GM23338 (cell line): ENCODE data around the gene UST. TPM values are rescaled to one million over a fixed set of nuclear protein-coding genes. Genes with fewer than 3 reads are reported as not detected.

Source experiments
- ATAC-seq: fragments of 200-7000 bp; cut with Tn5 transposase; 3 replicates; pipeline ENCODE4 v1.9.1; 2020
- DNase-seq: peaks from one replicate; pipeline ENCODE4 v3.0.0-alpha.2; 2015; ENCODE audit warnings: low spot score
- H2AFZ ChIP-seq: fragments of 200-600 bp; sonication (generic); 2 replicates; pipeline ENCODE4 v1.8.0; 2016; ENCODE audit warnings: antibody characterized with exemption, mild to moderate bottlenecking, moderate library complexity
- H3F3A ChIP-seq: fragments of 200-600 bp; sonication (generic); replicated peaks from 2 replicates; pipeline ENCODE4 v1.8.0; 2017; ENCODE audit warnings: antibody characterized with exemption, mixed run types, low read depth
- H3K27ac ChIP-seq: fragments of 200-600 bp; sonication (generic); 2 replicates; pipeline ENCODE4 v1.6.1; 2016; ENCODE audit warnings: low read depth
- H3K27me3 ChIP-seq: fragments of 200-600 bp; sonication (generic); 2 replicates; pipeline ENCODE4 v1.8.0; 2016; ENCODE audit warnings: mild to moderate bottlenecking, mixed run types, moderate library complexity; ENCODE audit not compliant: insufficient read depth
- H3K36me3 ChIP-seq: fragments of 200-600 bp; sonication (generic); 2 replicates; pipeline ENCODE4 v1.8.0; 2016; ENCODE audit warnings: mild to moderate bottlenecking; ENCODE audit not compliant: insufficient read depth
- H3K4me1 ChIP-seq: fragments of 200-600 bp; sonication (generic); 2 replicates; pipeline ENCODE4 v1.8.0; 2016; ENCODE audit warnings: mild to moderate bottlenecking, moderate library complexity; ENCODE audit not compliant: insufficient read depth
- H3K4me2 ChIP-seq: fragments of 200-600 bp; sonication (generic); 2 replicates; pipeline ENCODE4 v1.7.1; 2017; ENCODE audit warnings: mixed run types
- H3K4me3 ChIP-seq: fragments of 200-600 bp; sonication (generic); 2 replicates; pipeline ENCODE4 v1.6.1; 2016; ENCODE audit warnings: mixed run types
- H3K79me2 ChIP-seq: fragments of 200-600 bp; sonication (generic); replicated peaks from 2 replicates; pipeline ENCODE4 v1.8.0; 2017; ENCODE audit warnings: mild to moderate bottlenecking; ENCODE audit not compliant: insufficient read depth
- H3K9me2 ChIP-seq: fragments of 200-600 bp; sonication (generic); 2 replicates; pipeline ENCODE4 v1.8.0; 2017; ENCODE audit not compliant: insufficient read depth
- H4K20me1 ChIP-seq: fragments of 200-600 bp; sonication (generic); replicated peaks from 2 replicates; pipeline ENCODE4 v1.8.0; 2017; ENCODE audit warnings: mild to moderate bottlenecking; ENCODE audit not compliant: insufficient read depth
- H3K27ac Mint-ChIP-seq: 2 replicates; pipeline ENCODE4 v1.8.0; 2020; ENCODE audit warnings: inconsistent platforms, mild to moderate bottlenecking, moderate library complexity, mixed read lengths
- H3K27me3 Mint-ChIP-seq: 3 replicates; pipeline ENCODE4 v1.8.0; 2022; ENCODE audit warnings: low read depth, mild to moderate bottlenecking, moderate library complexity, mixed read lengths, inconsistent platforms; ENCODE audit not compliant: insufficient read depth, poor library complexity
- H3K36me3 Mint-ChIP-seq: 3 replicates; pipeline ENCODE4 v1.8.0; 2021; ENCODE audit warnings: low read depth, mild to moderate bottlenecking, inconsistent platforms, moderate library complexity, mixed read lengths
- H3K4me1 Mint-ChIP-seq: 3 replicates; pipeline ENCODE4 v1.8.0; 2020; ENCODE audit warnings: mild to moderate bottlenecking, inconsistent platforms, mixed read lengths
- H3K4me3 Mint-ChIP-seq: 3 replicates; pipeline ENCODE4 v1.8.0; 2021; ENCODE audit warnings: moderate library complexity, mild to moderate bottlenecking, inconsistent platforms, mixed read lengths
- H3K9me3 Mint-ChIP-seq: 3 replicates; pipeline ENCODE4 v1.8.0; 2020; ENCODE audit warnings: moderate library complexity, mild to moderate bottlenecking, inconsistent platforms, mixed read lengths
- CREB1 ChIP-seq: fragments of 250-450 bp; sonication (Bioruptor Pico); IDR thresholded peaks from 2 replicates; pipeline ENCODE4 v1.5.0; 2020; ENCODE audit warnings: low read depth, mild to moderate bottlenecking, moderate library complexity
- CTCF ChIP-seq, 2 experiments: fragments of 200-600 bp in 1 of 2; sonication (generic) in 1 of 2; conservative IDR thresholded peaks; 2 replicates each; pipeline versions ENCODE4 v1.5.1 to v1.6.1; 2016 to 2017; ENCODE audit warnings: antibody characterized with exemption in 2 of 2, low read depth in 2 of 2, mild to moderate bottlenecking in 2 of 2, moderate library complexity in 1 of 2
- ETS1 ChIP-seq: IDR thresholded peaks from 2 replicates; pipeline ENCODE4 v1.6.1; 2016; ENCODE audit warnings: antibody characterized with exemption
- EZH2 ChIP-seq: fragments of 200-600 bp; sonication (generic); IDR thresholded peaks from one replicate; pipeline ENCODE4 v1.8.0; 2017; ENCODE audit warnings: antibody characterized with exemption, mild to moderate bottlenecking, low read depth; ENCODE audit not compliant: unreplicated experiment
- EZH2phosphoT487 ChIP-seq: fragments of 200-600 bp; sonication (generic); IDR thresholded peaks from one replicate; pipeline ENCODE4 v1.8.1; 2018; ENCODE audit warnings: antibody characterized with exemption; ENCODE audit not compliant: unreplicated experiment
- JUNB ChIP-seq: IDR thresholded peaks from one replicate; pipeline ENCODE4 v1.6.1; 2016; ENCODE audit warnings: antibody characterized with exemption; ENCODE audit not compliant: unreplicated experiment
- NANOG ChIP-seq: IDR thresholded peaks from 2 replicates; pipeline ENCODE4 v1.6.1; 2016; ENCODE audit warnings: antibody characterized with exemption, borderline replicate concordance
- POLR2AphosphoS5 ChIP-seq: IDR thresholded peaks from 2 replicates; pipeline ENCODE4 v1.6.1; 2016; ENCODE audit warnings: antibody characterized with exemption, low read depth
- REST ChIP-seq: IDR thresholded peaks from one replicate; pipeline ENCODE4 v1.6.1; 2018; ENCODE audit warnings: antibody characterized with exemption; ENCODE audit not compliant: unreplicated experiment
- STAT1 ChIP-seq: IDR thresholded peaks from one replicate; pipeline ENCODE4 v1.6.1; 2016; ENCODE audit warnings: antibody characterized with exemption; ENCODE audit not compliant: unreplicated experiment
- ZNF114 ChIP-seq: fragments of 250-450 bp; sonication (Bioruptor Pico); IDR thresholded peaks from 2 replicates; pipeline ENCODE4 v1.5.0; 2020; ENCODE audit warnings: mild to moderate bottlenecking, moderate library complexity
- ZNF331 ChIP-seq: fragments of 250-450 bp; sonication (Bioruptor Pico); IDR thresholded peaks from 2 replicates; pipeline ENCODE4 v1.5.0; 2020; ENCODE audit warnings: low read depth, mild to moderate bottlenecking, moderate library complexity
- ZNF462 ChIP-seq: fragments of 250-450 bp; sonication (Bioruptor Pico); IDR thresholded peaks from 2 replicates; pipeline ENCODE4 v1.5.0; 2020; ENCODE audit warnings: mild to moderate bottlenecking, moderate library complexity
- polyA plus RNA-seq: library from polyadenylated mRNA; unstranded; fragments of >200 nt; fragmentation: Nextera tagmentation; extraction: Ambion mirVana; gene quantifications from 2 replicates; pipeline ENCODE4 v1.2.1, GENCODE V29; 2016
- total RNA-seq: library from RNA; depleted of rRNA; stranded (reverse); fragments of >200 nt; shearing (Covaris generic); gene quantifications from 2 replicates; pipeline ENCODE4 v1.2.3, GENCODE V29; 2014

Gene UST
- total and polyA plus RNA-seq, 2 experiments from 2014 or later, result 12.6 to 33.0 TPM

- Histone ChIP-seq H3K36me3 (no peaks in the 10 kb centered on the region), H3K27me3 (no peaks in the 10 kb centered on the region), H4K20me1 (no peaks in the 10 kb centered on the region; the same call in none of the 2 replicates), H3K79me2 (peaks cover 98% of the 10 kb centered on the region), H3K9me2 (peaks cover 5% of the 10 kb centered on the region; the same call in 1 of the 2 replicates), H3K4me1 (peaks cover 37% of the 10 kb centered on the region), H3K4me2 (no peak overlapping the region), H3F3A (no peaks in the 10 kb centered on the region), H3K4me3 (no peak overlapping the region), H2AFZ (no peak overlapping the region), H3K27ac (no peak overlapping the region)
- TF ChIP-seq ZNF331 (CRISPR knock-in tag) (no peak), JUNB (no peak), EZH2 (no peak), CREB1 (CRISPR knock-in tag) (no peak), ETS1 (no peak), NANOG (no peak), ZNF462 (no peak), EZH2phosphoT487 (no peak), CTCF (conservative IDR thresholded peaks at IDR 0.05; ENCODE audit: low read depth in 2 of 2) (no peak), REST (no peak), POLR2AphosphoS5 (no peak), STAT1 (no peak), ZNF114 (CRISPR knock-in tag) (no peak)
- no peak for ATAC-seq
- DNase-seq, result no peak
- Mint-ChIP-seq H3K4me3 (no peak overlapping the region), H3K27ac (no peak overlapping the region), H3K9me3 (peaks cover 11% of the 10 kb centered on the region), H3K36me3 (peaks cover 38% of the 10 kb centered on the region), H3K27me3 (no peaks in the 10 kb centered on the region), H3K4me1 (peaks cover 30% of the 10 kb centered on the region)
Measured at GRCh38 chr6:148808786-148809304, 62.0 kb downstream of the UST start.
